ENCODE measurements around the gene NXPH4.

NXPH4 gene

GRCh38 chr12:57216014-57216911 lies at the start of gene NXPH4:
Gene NXPH4 (plus strand): TSS chr12:57216794. CDS start chr12:57216970, 176 bp downstream.
- no peak within 1 kb of the TSS for H3K27ac ChIP-seq
- peak within 1 kb of the TSS; percentile 67 for H3K9ac ChIP-seq (ENCODE audit: insufficient read length)
- H3K4me3 ChIP-seq: peak within 1 kb of the TSS; percentile 80
- DNase-seq (ENCODE audit: low read depth, low spot score): no peak
- no peaks in the 10 kb centered on the region for H3K9me3 ChIP-seq (ENCODE audit: low read depth, low read length)
- H3K36me3 ChIP-seq (ENCODE audit: insufficient read depth, low read length): peaks cover 6% of the 10 kb centered on the region; the same call in 1 of the 2 replicates
- TF ChIP-seq EZH2 (IDR thresholded peaks at IDR 0.05) (no peak), POLR2AphosphoS5 (IDR thresholded peaks at IDR 0.05; ENCODE audit: borderline replicate concordance, low read depth, low read length) (no peak), FOXP2 (optimal IDR thresholded peaks at IDR 0.05; ENCODE audit: control extremely low read depth, extremely low read length, insufficient read depth) (no peak)

- Histone ChIP-seq H3K9me3 (ENCODE audit: low read depth, low read length) (no peaks in the 10 kb centered on the region), H3K36me3 (ENCODE audit: insufficient read depth, low read length) (peaks cover 41% of the 10 kb centered on the region; the same call in 1 of the 2 replicates), H3K4me3 (no peak overlapping the region), H3K9ac (ENCODE audit: insufficient read length) (no peak overlapping the region), H3K27ac (no peak overlapping the region)
- TF ChIP-seq FOXP2 (optimal IDR thresholded peaks at IDR 0.05; ENCODE audit: control extremely low read depth, extremely low read length, insufficient read depth): no peak
- no peak for TF ChIP-seq POLR2AphosphoS5 (IDR thresholded peaks at IDR 0.05; ENCODE audit: borderline replicate concordance, low read depth, low read length)
- TF ChIP-seq EZH2 (IDR thresholded peaks at IDR 0.05): no peak
- DNase-seq (ENCODE audit: low read depth, low spot score): no peak
Measured at GRCh38 chr12:57166971-57167371, 49.6 kb upstream of the NXPH4 start.

- no peaks in the 10 kb centered on the region for H3K9me3 ChIP-seq (ENCODE audit: low read depth, low read length)
- H3K27ac ChIP-seq: no peak overlapping the region
- TF ChIP-seq FOXP2 (optimal IDR thresholded peaks at IDR 0.05; ENCODE audit: control extremely low read depth, extremely low read length, insufficient read depth): no peak
- TF ChIP-seq POLR2AphosphoS5 (IDR thresholded peaks at IDR 0.05; ENCODE audit: borderline replicate concordance, low read depth, low read length): no peak
- no peak for TF ChIP-seq EZH2 (IDR thresholded peaks at IDR 0.05)
- DNase-seq (ENCODE audit: low read depth, low spot score): no peak
- H3K36me3 ChIP-seq (ENCODE audit: insufficient read depth, low read length): peaks cover 32% of the 10 kb centered on the region; the same call in 1 of the 2 replicates
- no peak overlapping the region for H3K9ac ChIP-seq (ENCODE audit: insufficient read length)
- no peak overlapping the region for H3K4me3 ChIP-seq
Measured at GRCh38 chr12:57168058-57168457, 48.5 kb upstream of the NXPH4 start.

GRCh38 chr12:57169046-57169795 lies 47.4 kb upstream of the NXPH4 start:
- TF ChIP-seq FOXP2 (optimal IDR thresholded peaks at IDR 0.05; ENCODE audit: control extremely low read depth, extremely low read length, insufficient read depth) (no peak), EZH2 (IDR thresholded peaks at IDR 0.05) (no peak), POLR2AphosphoS5 (IDR thresholded peaks at IDR 0.05; ENCODE audit: borderline replicate concordance, low read depth, low read length) (no peak)
- Histone ChIP-seq H3K27ac (no peak overlapping the region), H3K36me3 (ENCODE audit: insufficient read depth, low read length) (peaks cover 29% of the 10 kb centered on the region; the same call in 1 of the 2 replicates)

GRCh38 chr12:57169969-57170368 lies 46.6 kb upstream of the NXPH4 start:
- H3K36me3 ChIP-seq (ENCODE audit: insufficient read depth, low read length): peaks cover 27% of the 10 kb centered on the region; the same call in 1 of the 2 replicates
- H3K4me3 ChIP-seq: no peak overlapping the region
- TF ChIP-seq POLR2AphosphoS5 (IDR thresholded peaks at IDR 0.05; ENCODE audit: borderline replicate concordance, low read depth, low read length) (no peak), FOXP2 (optimal IDR thresholded peaks at IDR 0.05; ENCODE audit: control extremely low read depth, extremely low read length, insufficient read depth) (no peak), EZH2 (IDR thresholded peaks at IDR 0.05) (no peak)
- no peak overlapping the region for H3K9ac ChIP-seq (ENCODE audit: insufficient read length)
- DNase-seq (ENCODE audit: low read depth, low spot score): no peak
- no peak overlapping the region for H3K27ac ChIP-seq
- H3K9me3 ChIP-seq (ENCODE audit: low read depth, low read length): no peaks in the 10 kb centered on the region

More at GRCh38 chr12:57169046-57169795, 47.4 kb upstream of the NXPH4 start:
- DNase-seq (ENCODE audit: low read depth, low spot score): no peak
- no peak overlapping the region for H3K4me3 ChIP-seq
- H3K9me3 ChIP-seq (ENCODE audit: low read depth, low read length): no peaks in the 10 kb centered on the region
- no peak overlapping the region for H3K9ac ChIP-seq (ENCODE audit: insufficient read length)

- TF ChIP-seq POLR2AphosphoS5 (IDR thresholded peaks at IDR 0.05; ENCODE audit: borderline replicate concordance, low read depth, low read length) (no peak), FOXP2 (optimal IDR thresholded peaks at IDR 0.05; ENCODE audit: control extremely low read depth, extremely low read length, insufficient read depth) (no peak), EZH2 (IDR thresholded peaks at IDR 0.05) (no peak)
- H3K36me3 ChIP-seq (ENCODE audit: insufficient read depth, low read length): peaks cover 27% of the 10 kb centered on the region; the same call in 1 of the 2 replicates
Measured at GRCh38 chr12:57170408-57170807, 46.2 kb upstream of the NXPH4 start.

GRCh38 chr12:57170927-57171326 lies 45.7 kb upstream of the NXPH4 start:
- Histone ChIP-seq H3K27ac (no peak overlapping the region), H3K9me3 (ENCODE audit: low read depth, low read length) (no peaks in the 10 kb centered on the region), H3K36me3 (ENCODE audit: insufficient read depth, low read length) (peaks cover 29% of the 10 kb centered on the region; the same call in 1 of the 2 replicates), H3K4me3 (no peak overlapping the region), H3K9ac (ENCODE audit: insufficient read length) (no peak overlapping the region)
- DNase-seq (ENCODE audit: low read depth, low spot score): no peak
- no peak for TF ChIP-seq EZH2 (IDR thresholded peaks at IDR 0.05)

More at GRCh38 chr12:57170408-57170807, 46.2 kb upstream of the NXPH4 start:
- Histone ChIP-seq H3K9ac (ENCODE audit: insufficient read length) (no peak overlapping the region), H3K9me3 (ENCODE audit: low read depth, low read length) (no peaks in the 10 kb centered on the region), H3K27ac (no peak overlapping the region), H3K4me3 (no peak overlapping the region)
- no peak for DNase-seq (ENCODE audit: low read depth, low spot score)

- no peak for DNase-seq (ENCODE audit: low read depth, low spot score)
- Histone ChIP-seq H3K9me3 (ENCODE audit: low read depth, low read length) (no peaks in the 10 kb centered on the region), H3K36me3 (ENCODE audit: insufficient read depth, low read length) (peaks cover 31% of the 10 kb centered on the region), H3K4me3 (no peak overlapping the region), H3K27ac (no peak overlapping the region), H3K9ac (ENCODE audit: insufficient read length) (no peak overlapping the region)
- TF ChIP-seq FOXP2 (optimal IDR thresholded peaks at IDR 0.05; ENCODE audit: control extremely low read depth, extremely low read length, insufficient read depth) (no peak), EZH2 (IDR thresholded peaks at IDR 0.05) (no peak), POLR2AphosphoS5 (IDR thresholded peaks at IDR 0.05; ENCODE audit: borderline replicate concordance, low read depth, low read length) (no peak)
Measured at GRCh38 chr12:57171668-57172067, 44.9 kb upstream of the NXPH4 start.

Data from SK-N-MC (cell line).